ENCODE results near the gene FMR1NB. TPM values are rescaled to one million over a fixed set of nuclear protein-coding genes. Genes with fewer than 3 reads are reported as not detected.

Gene FMR1NB
- total RNA-seq, 1 donor from 2014 or later, result not detected

GRCh38 chrX:147962476-147962875, 18.7 kb upstream of the FMR1NB start:
- Histone ChIP-seq H3K4me1 (ENCODE audit: control insufficient read depth in 3 of 3, insufficient read depth in 3 of 3, low read length in 3 of 3) (no peaks in the 10 kb centered on the region), H3K4me3 (ENCODE audit: low read length in 3 of 3) (no peak overlapping the region), H3K9me3 (ENCODE audit: control insufficient read depth in 3 of 3, low read length in 3 of 3) (no peaks in the 10 kb centered on the region), H3K27ac (ENCODE audit: low read depth, low read length) (no peak overlapping the region), H3K36me3 (ENCODE audit: control insufficient read depth in 3 of 3, insufficient read depth in 3 of 3, low read length in 3 of 3) (no peaks in the 10 kb centered on the region), H3K27me3 (ENCODE audit: control insufficient read depth in 3 of 3, insufficient read depth in 3 of 3, low read length in 3 of 3) (no peaks in the 10 kb centered on the region), H3K9ac (ENCODE audit: low read depth in 1 of 3, low read length in 3 of 3) (no peak overlapping the region)

- Histone ChIP-seq H3K9ac (ENCODE audit: low read depth in 1 of 3, low read length in 3 of 3) (no peak overlapping the region), H3K27ac (ENCODE audit: low read depth, low read length) (no peak overlapping the region), H3K4me3 (ENCODE audit: low read length in 3 of 3) (no peak overlapping the region), H3K27me3 (ENCODE audit: control insufficient read depth in 3 of 3, insufficient read depth in 3 of 3, low read length in 3 of 3) (no peaks in the 10 kb centered on the region), H3K9me3 (ENCODE audit: control insufficient read depth in 3 of 3, low read length in 3 of 3) (no peaks in the 10 kb centered on the region), H3K36me3 (ENCODE audit: control insufficient read depth in 3 of 3, insufficient read depth in 3 of 3, low read length in 3 of 3) (no peaks in the 10 kb centered on the region), H3K4me1 (ENCODE audit: control insufficient read depth in 3 of 3, insufficient read depth in 3 of 3, low read length in 3 of 3) (no peaks in the 10 kb centered on the region)
Measured at GRCh38 chrX:147978931-147979330, 2.2 kb upstream of the FMR1NB start.

GRCh38 chrX:148020329-148020728, 39.2 kb downstream of the FMR1NB start:
- Histone ChIP-seq H3K27me3 (ENCODE audit: control insufficient read depth in 3 of 3, insufficient read depth in 3 of 3, low read length in 3 of 3) (no peaks in the 10 kb centered on the region), H3K4me3 (ENCODE audit: low read length in 3 of 3) (no peak overlapping the region), H3K4me1 (ENCODE audit: control insufficient read depth in 3 of 3, insufficient read depth in 3 of 3, low read length in 3 of 3) (no peaks in the 10 kb centered on the region), H3K36me3 (ENCODE audit: control insufficient read depth in 3 of 3, insufficient read depth in 3 of 3, low read length in 3 of 3) (no peaks in the 10 kb centered on the region), H3K9me3 (ENCODE audit: control insufficient read depth in 3 of 3, low read length in 3 of 3) (peaks cover 0 to 4% (median 0%) of the 10 kb centered on the region in 3 donors), H3K9ac (ENCODE audit: low read depth in 1 of 3, low read length in 3 of 3) (no peak overlapping the region), H3K27ac (ENCODE audit: low read depth, low read length) (no peak overlapping the region)

- H3K4me3 ChIP-seq (ENCODE audit: low read length in 3 of 3), result no peak overlapping the region
Measured at GRCh38 chrX:148024425-148025148, 43.5 kb downstream of the FMR1NB start.

GRCh38 chrX:148035380-148035779, 54.2 kb downstream of the FMR1NB start:
- Histone ChIP-seq H3K9me3 (ENCODE audit: control insufficient read depth in 3 of 3, low read length in 3 of 3) (no peaks in the 10 kb centered on the region), H3K27ac (ENCODE audit: low read depth, low read length) (no peak overlapping the region), H3K4me1 (ENCODE audit: control insufficient read depth in 3 of 3, insufficient read depth in 3 of 3, low read length in 3 of 3) (no peaks in the 10 kb centered on the region), H3K36me3 (ENCODE audit: control insufficient read depth in 3 of 3, insufficient read depth in 3 of 3, low read length in 3 of 3) (no peaks in the 10 kb centered on the region), H3K27me3 (ENCODE audit: control insufficient read depth in 3 of 3, insufficient read depth in 3 of 3, low read length in 3 of 3) (no peaks in the 10 kb centered on the region), H3K4me3 (ENCODE audit: low read length in 3 of 3) (no peak overlapping the region), H3K9ac (ENCODE audit: low read depth in 1 of 3, low read length in 3 of 3) (no peak overlapping the region)

More at GRCh38 chrX:148024425-148025148, 43.5 kb downstream of the FMR1NB start:
- Histone ChIP-seq H3K36me3 (ENCODE audit: control insufficient read depth in 3 of 3, insufficient read depth in 3 of 3, low read length in 3 of 3) (no peaks in the 10 kb centered on the region), H3K4me1 (ENCODE audit: control insufficient read depth in 3 of 3, insufficient read depth in 3 of 3, low read length in 3 of 3) (no peaks in the 10 kb centered on the region), H3K9me3 (ENCODE audit: control insufficient read depth in 3 of 3, low read length in 3 of 3) (peaks cover 0 to 4% (median 0%) of the 10 kb centered on the region in 3 donors), H3K9ac (ENCODE audit: low read depth in 1 of 3, low read length in 3 of 3) (no peak overlapping the region), H3K27ac (ENCODE audit: low read depth, low read length) (no peak overlapping the region), H3K27me3 (ENCODE audit: control insufficient read depth in 3 of 3, insufficient read depth in 3 of 3, low read length in 3 of 3) (no peaks in the 10 kb centered on the region)

- no peaks in the 10 kb centered on the region for H3K27me3 ChIP-seq (ENCODE audit: control insufficient read depth in 3 of 3, insufficient read depth in 3 of 3, low read length in 3 of 3)
- H3K4me1 ChIP-seq (ENCODE audit: control insufficient read depth in 3 of 3, insufficient read depth in 3 of 3, low read length in 3 of 3), result no peaks in the 10 kb centered on the region
- H3K9ac ChIP-seq (ENCODE audit: low read depth in 1 of 3, low read length in 3 of 3), result no peak overlapping the region
- no peak overlapping the region for H3K4me3 ChIP-seq (ENCODE audit: low read length in 3 of 3)
- H3K27ac ChIP-seq (ENCODE audit: low read depth, low read length), result no peak overlapping the region
- H3K36me3 ChIP-seq (ENCODE audit: control insufficient read depth in 3 of 3, insufficient read depth in 3 of 3, low read length in 3 of 3), result no peaks in the 10 kb centered on the region
- H3K9me3 ChIP-seq (ENCODE audit: control insufficient read depth in 3 of 3, low read length in 3 of 3), result no peaks in the 10 kb centered on the region
Measured at GRCh38 chrX:148037020-148037419, 55.9 kb downstream of the FMR1NB start.

GRCh38 chrX:148043271-148043855, 62.2 kb downstream of the FMR1NB start:
- H3K27ac ChIP-seq (ENCODE audit: low read depth, low read length), result no peak overlapping the region
- H3K9me3 ChIP-seq (ENCODE audit: control insufficient read depth in 3 of 3, low read length in 3 of 3), result no peaks in the 10 kb centered on the region
- H3K9ac ChIP-seq (ENCODE audit: low read depth in 1 of 3, low read length in 3 of 3), result no peak overlapping the region
- no peaks in the 10 kb centered on the region for H3K27me3 ChIP-seq (ENCODE audit: control insufficient read depth in 3 of 3, insufficient read depth in 3 of 3, low read length in 3 of 3)
- no peaks in the 10 kb centered on the region for H3K4me1 ChIP-seq (ENCODE audit: control insufficient read depth in 3 of 3, insufficient read depth in 3 of 3, low read length in 3 of 3)
- no peaks in the 10 kb centered on the region for H3K36me3 ChIP-seq (ENCODE audit: control insufficient read depth in 3 of 3, insufficient read depth in 3 of 3, low read length in 3 of 3)
- no peak overlapping the region for H3K4me3 ChIP-seq (ENCODE audit: low read length in 3 of 3)

- Histone ChIP-seq H3K9me3 (ENCODE audit: control insufficient read depth in 3 of 3, low read length in 3 of 3) (no peaks in the 10 kb centered on the region), H3K9ac (ENCODE audit: low read depth in 1 of 3, low read length in 3 of 3) (no peak overlapping the region), H3K27ac (ENCODE audit: low read depth, low read length) (no peak overlapping the region), H3K4me1 (ENCODE audit: control insufficient read depth in 3 of 3, insufficient read depth in 3 of 3, low read length in 3 of 3) (no peaks in the 10 kb centered on the region), H3K36me3 (ENCODE audit: control insufficient read depth in 3 of 3, insufficient read depth in 3 of 3, low read length in 3 of 3) (no peaks in the 10 kb centered on the region), H3K4me3 (ENCODE audit: low read length in 3 of 3) (no peak overlapping the region), H3K27me3 (ENCODE audit: control insufficient read depth in 3 of 3, insufficient read depth in 3 of 3, low read length in 3 of 3) (no peaks in the 10 kb centered on the region)
Measured at GRCh38 chrX:148047200-148047599, 66.1 kb downstream of the FMR1NB start.

- H3K4me3 ChIP-seq (ENCODE audit: low read length in 3 of 3), result no peak overlapping the region
- H3K27me3 ChIP-seq (ENCODE audit: control insufficient read depth in 3 of 3, insufficient read depth in 3 of 3, low read length in 3 of 3), result no peaks in the 10 kb centered on the region
- no peaks in the 10 kb centered on the region for H3K4me1 ChIP-seq (ENCODE audit: control insufficient read depth in 3 of 3, insufficient read depth in 3 of 3, low read length in 3 of 3)
- H3K9me3 ChIP-seq (ENCODE audit: control insufficient read depth in 3 of 3, low read length in 3 of 3), result no peaks in the 10 kb centered on the region
- no peak overlapping the region for H3K9ac ChIP-seq (ENCODE audit: low read depth in 1 of 3, low read length in 3 of 3)
- H3K36me3 ChIP-seq (ENCODE audit: control insufficient read depth in 3 of 3, insufficient read depth in 3 of 3, low read length in 3 of 3), result no peaks in the 10 kb centered on the region
- H3K27ac ChIP-seq (ENCODE audit: low read depth, low read length), result no peak overlapping the region
Measured at GRCh38 chrX:148049441-148049840, 68.3 kb downstream of the FMR1NB start.

GRCh38 chrX:148051973-148052372, 70.8 kb downstream of the FMR1NB start:
- no peak overlapping the region for H3K4me3 ChIP-seq (ENCODE audit: low read length in 3 of 3)
- no peaks in the 10 kb centered on the region for H3K9me3 ChIP-seq (ENCODE audit: control insufficient read depth in 3 of 3, low read length in 3 of 3)

More at GRCh38 chrX:148051973-148052372, 70.8 kb downstream of the FMR1NB start:
- H3K36me3 ChIP-seq (ENCODE audit: control insufficient read depth in 3 of 3, insufficient read depth in 3 of 3, low read length in 3 of 3), result no peaks in the 10 kb centered on the region
- no peak overlapping the region for H3K9ac ChIP-seq (ENCODE audit: low read depth in 1 of 3, low read length in 3 of 3)
- H3K27ac ChIP-seq (ENCODE audit: low read depth, low read length), result no peak overlapping the region
- no peaks in the 10 kb centered on the region for H3K27me3 ChIP-seq (ENCODE audit: control insufficient read depth in 3 of 3, insufficient read depth in 3 of 3, low read length in 3 of 3)
- no peaks in the 10 kb centered on the region for H3K4me1 ChIP-seq (ENCODE audit: control insufficient read depth in 3 of 3, insufficient read depth in 3 of 3, low read length in 3 of 3)

Data from skeletal muscle tissue (tissue), 4 donors.